GM19035 (cell line): ENCODE results near the gene MRPL36.
"Not testable (repeated sequence)": the region's sequence is repeated elsewhere in the genome, so short reads cannot be mapped to it uniquely, and the experiment has no call there.

ENCODE experiments used
- ATAC-seq: cut with Tn5 transposase; IDR thresholded peaks from one replicate; pipeline ENCODE4 v1.9.1; 2021; ENCODE audit not compliant: unreplicated experiment

Gene MRPL36

DNA sequence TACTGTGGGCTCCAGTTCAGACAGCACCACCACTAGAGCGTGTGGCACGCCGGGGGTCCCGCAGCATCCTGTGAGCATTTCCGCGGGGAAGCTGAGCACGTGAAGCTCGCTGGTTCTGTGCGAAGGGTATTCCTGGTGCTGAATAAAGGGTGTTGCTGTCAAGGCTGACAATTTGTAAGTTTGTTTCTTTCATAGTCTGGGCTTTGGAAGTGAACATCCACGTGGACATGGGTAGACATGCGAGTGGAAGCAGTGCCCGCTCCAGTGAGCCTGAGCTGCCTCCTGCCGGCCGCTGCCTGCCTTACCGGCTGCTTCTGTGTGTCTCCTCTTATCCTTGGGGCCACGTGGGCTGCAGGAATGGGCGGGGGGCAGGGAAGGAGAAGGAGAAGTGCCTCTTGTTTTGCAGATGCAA lies 16.2 kb upstream of the MRPL36 start:
- no peak for ATAC-seq

DNA sequence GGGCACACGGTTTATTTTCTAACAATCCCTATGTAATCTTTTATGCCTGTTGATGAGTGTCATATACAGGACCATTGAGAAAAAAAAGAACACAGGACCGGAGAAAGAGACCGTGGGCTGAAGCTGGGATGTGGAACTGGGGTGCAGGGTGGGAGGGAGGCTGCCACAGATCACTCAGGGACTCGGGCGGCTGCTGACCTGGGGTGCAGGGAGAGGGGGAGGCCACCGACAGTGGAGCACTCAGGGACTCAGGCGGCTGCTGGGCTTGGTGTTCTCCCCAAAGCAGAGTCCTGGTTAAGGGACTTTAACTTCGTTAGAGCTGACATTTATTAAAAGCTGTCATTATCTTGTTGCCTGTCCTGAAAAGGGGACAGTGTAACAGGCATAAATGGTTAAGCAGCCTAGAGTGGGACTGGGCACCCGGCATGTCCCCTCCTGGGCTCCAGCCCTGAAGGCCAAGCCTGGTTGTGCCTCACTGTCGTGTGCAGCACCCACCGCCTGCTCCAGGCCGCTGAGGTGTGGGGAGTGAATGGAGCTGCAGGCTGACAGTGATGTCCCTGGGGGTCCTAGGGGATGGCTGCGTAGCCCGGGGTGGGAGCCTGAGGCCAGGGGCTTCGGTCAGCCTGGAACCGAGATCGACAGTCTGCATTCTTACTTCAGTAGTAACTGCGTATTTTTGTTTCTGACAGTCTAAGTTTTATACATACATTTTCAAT lies 15.6 kb upstream of the MRPL36 start:
- no peak for ATAC-seq

DNA sequence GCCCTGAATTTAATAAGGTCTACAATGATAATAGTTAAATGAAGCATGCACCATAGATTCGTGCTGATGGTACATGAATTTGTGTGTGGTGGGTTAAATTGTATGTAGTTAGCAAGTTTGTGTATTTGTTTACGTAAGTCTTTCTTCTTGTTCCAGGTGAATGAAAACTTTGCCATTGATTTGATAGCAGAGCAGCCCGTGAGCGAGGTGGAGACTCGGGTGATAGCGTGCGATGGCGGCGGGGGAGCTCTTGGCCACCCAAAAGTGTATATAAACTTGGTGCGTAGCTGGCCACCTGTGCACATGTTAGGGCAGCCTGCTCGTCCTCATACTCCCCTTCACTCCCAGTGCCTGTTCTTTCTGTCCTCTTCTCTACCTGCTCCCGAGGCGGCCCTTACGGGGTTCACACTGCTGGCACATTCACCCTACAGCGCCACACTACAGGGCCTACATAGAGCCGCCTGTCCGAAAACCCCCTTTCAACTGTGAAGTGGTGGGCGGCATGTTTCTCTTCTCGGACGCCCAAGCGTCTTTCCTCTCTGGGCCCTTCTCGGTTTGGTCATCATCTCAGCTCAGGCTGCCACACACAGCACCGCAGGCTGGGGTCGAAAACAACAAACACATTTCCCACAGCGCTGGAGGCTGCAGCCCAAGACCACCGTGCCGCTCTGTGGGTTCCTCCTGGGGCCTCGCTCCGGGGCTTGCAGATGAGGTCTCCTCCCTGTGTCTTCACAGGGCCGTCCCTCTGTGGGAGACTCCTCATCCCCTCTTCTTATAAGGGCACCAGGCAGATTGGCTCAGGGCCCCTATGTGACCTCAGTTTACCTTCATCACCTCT lies 14.8 kb upstream of the MRPL36 start:
- no peak for ATAC-seq

DNA sequence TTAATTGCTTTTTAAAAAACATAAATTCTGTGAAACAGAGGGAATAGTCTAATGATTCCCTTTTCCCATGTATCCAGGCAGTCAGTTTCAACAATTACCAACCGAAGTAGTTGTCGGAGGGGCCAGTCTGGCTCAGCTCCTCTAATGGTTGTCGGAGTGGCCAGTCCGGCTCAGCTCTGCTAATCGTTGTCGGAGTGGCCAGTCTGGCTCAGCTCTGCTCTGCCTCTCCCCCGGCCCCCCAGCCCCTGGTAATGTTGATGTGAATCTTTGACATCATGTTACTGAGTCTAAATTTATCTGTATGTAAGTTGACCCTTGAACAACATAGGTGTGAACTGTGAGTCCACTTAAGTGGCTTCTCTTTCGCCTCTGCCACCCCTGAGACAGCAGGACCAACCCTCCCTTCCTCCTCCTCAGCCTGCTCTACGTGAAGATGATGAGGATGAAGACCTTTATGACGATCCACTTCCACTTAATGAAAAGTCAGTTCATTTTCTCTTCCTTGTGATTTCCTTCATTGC lies 11.0 kb upstream of the MRPL36 start:
- no peak for ATAC-seq

DNA sequence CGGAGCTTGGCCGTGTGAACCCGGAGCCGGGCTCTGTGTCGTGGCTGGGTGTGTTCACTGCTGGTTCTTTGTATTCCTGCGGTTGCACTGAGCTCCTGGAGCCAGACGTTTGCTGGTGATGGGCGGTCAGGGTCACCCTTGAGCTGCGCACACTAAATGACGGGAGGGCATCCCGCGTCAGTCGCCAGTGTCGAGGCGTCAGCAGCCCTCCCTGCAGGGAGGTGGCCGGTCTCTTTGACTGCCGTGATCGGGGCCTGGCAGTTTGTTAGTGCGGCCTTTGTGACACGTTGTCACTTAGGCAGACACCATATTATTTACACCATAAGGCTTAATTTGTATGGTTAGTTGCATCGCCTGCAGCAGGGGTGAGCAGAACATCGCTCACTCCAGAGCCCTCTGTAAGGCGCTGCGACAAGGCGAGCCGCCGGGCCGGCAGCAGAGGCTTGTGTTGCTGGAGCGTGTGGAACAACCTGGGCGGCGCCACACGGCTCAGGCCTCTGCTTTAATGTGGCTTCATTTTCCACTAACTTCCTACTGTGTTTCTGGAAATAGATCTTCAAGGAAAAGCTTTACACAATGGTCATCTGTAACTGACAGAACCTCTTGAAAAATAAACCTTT lies 9.9 kb upstream of the MRPL36 start:
- ATAC-seq, result no peak

DNA sequence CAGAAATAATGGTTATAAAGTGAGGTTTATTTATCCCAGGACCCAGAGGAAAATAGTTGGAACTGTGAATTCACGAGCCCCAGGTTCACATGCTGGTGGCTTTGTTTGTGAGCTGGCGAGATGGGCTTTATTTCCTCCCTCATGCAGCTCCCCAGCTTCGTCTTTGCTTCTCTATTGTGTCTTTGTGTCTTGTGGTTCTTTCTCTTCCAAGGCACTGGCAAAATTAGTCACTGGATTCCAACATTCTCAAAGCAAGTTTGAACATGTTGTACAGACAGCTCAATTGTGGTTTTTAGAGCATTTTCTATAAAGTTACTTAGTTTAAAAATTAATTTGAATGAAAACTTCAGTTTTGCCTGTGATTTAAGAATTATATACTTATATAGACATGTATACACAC lies 8.8 kb upstream of the MRPL36 start:
- ATAC-seq, result no peak

DNA sequence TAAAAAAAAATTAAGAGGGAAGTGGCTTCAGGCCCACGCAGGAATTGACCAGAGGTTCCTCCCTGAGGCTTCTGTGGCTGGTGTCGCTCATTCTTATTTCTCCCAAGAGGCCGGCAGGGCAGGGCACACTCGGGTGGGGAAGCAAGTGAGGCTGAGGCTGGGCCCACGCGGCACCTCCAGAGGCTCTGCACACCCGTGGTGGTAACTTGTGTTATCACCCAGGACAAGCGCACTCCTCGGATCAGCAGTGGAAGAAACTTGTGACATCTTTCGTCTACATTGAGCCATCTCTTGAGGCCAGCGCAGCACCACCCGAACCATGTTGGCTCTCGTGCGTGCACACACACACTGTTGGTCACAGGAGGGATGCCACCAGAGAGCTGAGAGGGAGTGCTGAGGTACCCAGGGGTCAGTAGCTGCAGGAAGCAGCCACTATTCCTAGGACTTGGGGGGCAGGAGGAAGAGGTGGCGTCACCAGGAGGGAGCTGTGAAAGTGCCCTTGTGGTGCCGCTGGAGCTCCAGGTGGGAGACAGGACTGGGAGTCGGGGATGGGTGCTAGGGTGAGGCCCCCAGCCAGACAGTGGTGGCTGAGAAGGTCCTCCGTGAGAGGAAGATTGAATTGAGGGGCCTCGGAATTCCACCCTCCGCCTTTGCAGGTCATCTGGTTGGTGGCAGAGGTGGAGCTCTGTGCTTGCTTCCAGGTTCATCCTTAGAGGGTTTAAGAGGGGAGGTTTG lies 8.0 kb upstream of the MRPL36 start:
- ATAC-seq, result no peak

DNA sequence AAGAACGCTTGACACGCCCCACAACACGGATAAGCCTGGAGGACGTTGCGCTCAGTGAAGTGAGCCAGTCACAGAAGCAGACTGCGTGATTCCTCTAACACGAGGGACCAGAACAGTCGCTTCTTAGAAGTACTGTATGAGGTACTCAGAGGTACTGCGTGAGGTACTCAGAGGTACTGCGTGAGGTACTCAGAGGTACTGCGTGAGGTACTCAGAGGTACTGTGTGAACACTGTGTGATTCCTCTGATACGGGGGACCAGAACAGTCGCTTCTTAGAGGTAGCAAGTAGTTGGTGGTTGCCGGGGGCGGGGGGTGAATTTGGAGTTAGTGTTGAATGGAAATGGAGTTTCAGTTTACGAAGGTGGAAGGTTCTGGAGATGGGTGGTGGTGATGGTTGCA lies 7.3 kb upstream of the MRPL36 start:
- no peak for ATAC-seq

DNA sequence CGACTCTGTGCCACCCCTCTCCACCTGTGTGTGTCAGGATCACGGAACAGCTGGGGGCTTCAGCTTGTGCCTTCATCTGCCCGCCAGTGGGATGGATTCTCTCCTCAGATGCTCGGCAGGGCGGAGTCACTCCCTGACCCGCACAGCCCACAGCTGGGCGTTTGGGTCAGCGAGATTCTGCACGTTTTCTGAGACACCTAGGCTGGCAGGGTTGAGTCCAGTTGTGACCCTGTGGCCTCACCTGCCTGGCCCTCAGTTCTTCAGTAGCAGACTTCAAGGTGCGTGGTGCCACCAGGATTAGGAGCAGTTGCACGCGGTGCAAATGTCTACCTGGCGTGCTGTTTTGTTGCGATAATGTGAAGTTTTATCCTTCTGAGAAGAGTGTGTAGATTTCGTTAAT lies 6.6 kb upstream of the MRPL36 start:
- no peak for ATAC-seq

DNA sequence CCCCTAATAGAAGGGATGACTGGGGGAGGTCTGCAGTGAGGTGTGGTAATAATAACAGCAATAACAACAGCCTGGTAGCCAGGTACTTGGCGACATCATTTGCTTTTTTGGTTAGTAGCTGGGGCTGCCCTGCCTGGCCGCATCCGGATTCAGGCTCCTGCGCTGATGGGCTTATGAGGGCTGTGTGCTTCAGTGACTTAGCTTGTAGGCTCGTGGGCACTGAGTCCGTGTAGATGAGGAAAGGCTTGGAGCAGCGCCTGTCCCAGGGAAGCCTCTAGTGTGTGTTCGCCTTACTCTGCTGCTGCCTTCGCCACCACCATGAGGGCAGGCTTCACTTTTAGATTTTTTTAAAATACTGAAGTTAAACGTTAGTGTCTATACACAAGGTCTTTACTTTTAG lies 6.1 kb upstream of the MRPL36 start:
- no peak for ATAC-seq

DNA sequence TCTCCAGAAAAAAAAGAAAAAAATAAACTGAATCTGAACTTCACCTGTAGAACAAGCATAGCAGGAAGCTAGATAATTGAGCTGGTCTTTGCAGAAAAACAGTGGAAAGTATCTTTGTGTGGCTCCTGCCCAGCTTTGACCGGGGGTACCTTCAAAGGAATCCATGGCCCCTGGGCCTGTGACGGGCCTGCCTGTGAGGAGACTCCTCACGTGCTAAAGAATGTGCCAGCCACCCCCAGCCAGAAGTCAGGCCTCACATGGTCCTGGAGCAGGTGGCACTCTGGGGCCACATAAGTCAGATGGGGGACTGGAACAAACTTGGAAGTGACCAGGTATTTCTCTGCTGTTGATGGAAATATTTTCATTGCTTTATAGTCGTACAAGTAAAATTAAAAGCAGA lies 5.7 kb upstream of the MRPL36 start:
- ATAC-seq, result no peak

DNA sequence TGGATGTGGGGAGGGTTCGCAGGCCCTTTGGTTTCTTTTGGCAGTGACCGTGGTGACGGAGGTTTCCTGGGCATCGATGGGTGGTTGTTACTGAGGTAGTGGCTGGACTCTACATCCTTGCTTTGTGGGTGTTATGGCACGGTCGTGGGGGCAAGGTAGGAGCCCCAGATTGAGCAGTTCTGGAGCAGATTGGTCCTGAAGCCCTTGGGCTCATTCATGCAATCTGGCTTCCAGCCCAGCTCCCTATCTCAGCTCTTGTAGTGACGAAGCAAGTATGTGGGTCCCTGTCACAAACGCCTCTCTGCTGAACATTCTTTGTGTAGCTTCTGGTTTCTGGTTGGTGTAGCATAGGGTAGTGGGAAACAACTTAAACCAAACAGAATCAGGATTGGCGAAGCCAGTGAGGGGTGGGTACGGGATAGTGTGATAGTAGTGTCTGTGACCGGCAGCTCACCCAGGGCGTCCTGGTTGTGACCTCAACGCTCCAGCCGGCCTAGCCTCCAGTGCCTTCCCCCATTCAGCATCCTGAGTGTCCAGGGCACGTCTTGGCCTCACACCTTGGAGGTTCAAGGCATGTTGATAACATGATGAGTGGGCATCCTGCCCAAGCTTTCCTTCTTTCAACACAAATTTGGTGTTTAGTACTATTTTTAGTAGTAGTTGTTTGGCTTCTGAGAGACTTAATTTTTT lies 4.5 kb upstream of the MRPL36 start:
- no peak for ATAC-seq

DNA sequence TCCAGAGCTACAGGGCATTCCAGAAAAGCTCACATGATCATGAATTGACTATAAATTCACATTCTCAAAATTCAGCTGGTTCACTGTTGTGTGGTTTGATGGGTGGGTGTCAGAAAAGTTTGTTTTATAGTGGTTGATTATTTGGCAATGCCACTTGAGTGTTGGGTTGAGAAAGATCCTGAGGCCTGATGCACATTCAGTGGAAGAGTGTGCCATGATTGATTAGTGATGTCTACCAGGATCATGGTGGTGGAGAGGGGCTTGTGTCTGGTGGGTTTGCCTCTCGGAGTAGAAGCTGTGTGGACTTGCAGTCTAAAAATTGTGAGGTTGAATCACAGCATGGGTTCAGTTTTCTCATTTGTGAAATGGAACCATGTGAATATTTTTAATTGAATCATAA lies 3.6 kb upstream of the MRPL36 start:
- ATAC-seq, result no peak

DNA sequence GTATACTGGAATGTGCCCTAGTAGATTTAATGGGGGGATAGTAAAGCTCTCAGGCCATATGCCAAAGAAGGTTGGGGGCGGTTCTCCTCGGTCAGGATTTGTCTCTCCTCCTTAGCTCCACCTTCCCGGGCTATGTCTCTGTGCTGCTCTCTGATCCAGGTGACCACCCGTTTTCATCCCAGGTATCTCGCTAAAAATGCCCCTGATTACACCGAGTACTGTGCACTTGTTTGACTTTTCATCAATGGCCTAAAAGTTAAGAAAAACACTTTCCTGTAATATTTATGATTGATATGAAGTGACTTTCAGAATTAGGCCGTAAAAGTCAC lies 2.3 kb upstream of the MRPL36 start:
- no peak for ATAC-seq

DNA sequence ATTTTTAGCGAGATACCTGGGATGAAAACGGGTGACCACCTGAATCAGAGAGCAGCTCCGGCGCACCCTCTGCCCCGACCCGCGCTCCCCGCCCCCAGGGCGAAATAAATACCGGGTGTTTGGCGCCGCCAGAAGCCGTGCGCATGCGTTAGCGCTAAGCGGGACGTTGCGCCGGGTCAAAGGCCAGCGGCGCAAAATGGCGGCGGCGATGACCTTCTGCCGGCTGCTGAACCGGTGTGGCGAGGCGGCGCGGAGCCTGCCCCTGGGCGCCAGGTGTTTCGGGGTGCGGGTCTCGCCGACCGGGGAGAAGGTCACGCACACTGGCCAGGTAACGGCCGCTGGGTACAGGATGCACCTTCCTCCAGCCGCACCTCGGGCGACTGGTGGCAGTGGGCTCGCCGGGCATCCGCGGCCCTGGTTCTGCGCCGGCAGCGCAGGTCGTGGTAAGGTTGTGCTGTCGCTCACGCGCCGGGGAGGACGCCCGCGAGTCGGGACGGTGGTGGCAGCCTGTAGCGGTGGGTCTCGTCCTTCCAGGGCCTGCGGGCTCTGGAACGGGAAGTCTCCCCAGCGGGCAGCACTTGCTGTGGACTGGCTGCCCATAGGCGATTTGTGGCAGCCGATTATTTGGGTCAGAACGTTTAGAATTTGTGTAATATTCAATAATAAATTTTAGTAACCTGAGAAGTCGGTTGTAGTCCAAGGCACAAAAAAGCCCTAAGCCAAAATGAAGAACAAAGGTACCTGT lies 1.8 kb upstream of the MRPL36 start, which contains the start of gene NDUFS6:
NDUFS6 (plus strand) TSS at position 186 of the 745 bp plus-strand sequence; CDS start at position 197, 11 bp downstream.
- peak; percentile 57 for ATAC-seq

DNA sequence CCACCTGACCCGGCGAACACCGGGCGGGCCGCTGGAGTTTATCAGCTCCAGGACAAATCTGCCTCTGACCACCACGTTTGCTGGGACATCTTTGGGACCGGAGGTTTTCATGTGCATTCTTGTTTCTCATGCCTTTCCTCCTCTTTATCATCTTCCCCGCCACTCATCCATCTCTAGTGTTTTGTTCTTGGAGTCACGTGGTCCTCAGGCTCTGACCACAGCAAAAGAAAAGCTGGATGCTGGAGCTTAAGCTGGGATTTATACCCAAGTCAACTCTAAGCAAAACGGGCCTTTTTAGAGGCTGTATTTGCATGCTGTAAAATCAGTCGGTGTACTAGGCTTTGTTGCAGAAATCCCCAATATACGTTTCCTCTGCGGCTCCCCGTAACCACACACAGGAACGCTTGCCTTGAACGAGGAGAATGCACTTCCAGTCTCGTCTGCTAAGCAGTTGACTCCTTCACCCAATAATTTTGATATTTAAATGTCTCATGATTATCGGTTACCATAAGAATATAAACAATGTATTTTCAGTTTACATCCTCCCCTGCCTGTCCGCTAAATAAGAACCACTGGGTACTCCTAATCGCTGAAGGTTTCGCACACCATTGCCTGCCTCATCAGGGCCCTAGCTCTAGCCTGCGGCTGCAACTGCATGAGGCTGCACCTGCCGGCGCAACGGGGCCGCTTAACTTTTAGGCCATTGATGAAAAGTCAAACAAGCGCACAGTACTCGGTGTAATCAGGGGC lies 1.0 kb upstream of the MRPL36 start:
- peak; percentile 41 for ATAC-seq

DNA sequence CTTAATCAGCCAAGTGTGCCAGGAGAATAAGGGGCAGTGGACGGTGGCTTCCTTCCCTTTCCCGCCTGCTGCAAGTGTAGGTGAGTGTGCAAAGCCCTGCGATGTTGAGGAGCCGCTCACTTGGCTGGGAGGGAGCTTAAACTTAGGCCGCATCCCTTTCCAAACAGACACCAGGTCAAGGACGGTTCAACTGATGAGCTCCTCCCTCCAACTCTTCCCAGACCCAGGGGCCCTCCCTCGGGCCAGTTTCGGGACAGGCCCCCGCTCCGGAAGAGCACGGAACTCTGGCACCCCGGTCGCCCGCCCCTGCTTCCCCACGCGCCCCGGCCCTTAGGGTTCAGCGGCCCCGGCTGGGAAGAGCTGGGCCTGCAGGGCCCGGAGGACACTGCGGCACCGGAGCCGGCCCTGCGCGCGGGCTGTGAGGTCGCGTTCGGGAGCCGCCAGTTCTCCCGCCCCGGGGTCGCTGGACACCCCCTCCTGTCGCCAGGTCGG lies 481 bp downstream of the MRPL36 start:
- ATAC-seq, result peak; percentile 18

DNA sequence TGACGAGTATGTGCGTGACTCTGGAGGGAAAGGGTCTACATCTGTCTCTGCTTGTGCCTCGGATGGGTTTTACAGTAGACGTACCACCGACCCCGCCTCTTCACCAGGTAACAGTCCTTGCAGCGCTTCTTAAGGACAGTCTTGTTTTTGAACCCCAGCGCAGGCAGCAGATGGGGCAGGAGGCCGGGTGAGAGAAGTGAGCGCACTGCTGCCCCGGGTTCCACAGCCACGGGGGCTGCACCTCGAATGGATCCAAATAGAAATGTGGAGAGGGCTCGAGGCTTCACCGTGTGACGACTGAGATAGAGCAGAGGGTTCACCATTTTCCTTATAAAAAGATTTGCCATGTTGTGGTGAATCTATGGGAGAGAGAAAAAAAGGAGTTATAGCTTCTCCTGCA lies 1.0 kb downstream of the MRPL36 start:
- ATAC-seq, result not testable (repeated sequence)

DNA sequence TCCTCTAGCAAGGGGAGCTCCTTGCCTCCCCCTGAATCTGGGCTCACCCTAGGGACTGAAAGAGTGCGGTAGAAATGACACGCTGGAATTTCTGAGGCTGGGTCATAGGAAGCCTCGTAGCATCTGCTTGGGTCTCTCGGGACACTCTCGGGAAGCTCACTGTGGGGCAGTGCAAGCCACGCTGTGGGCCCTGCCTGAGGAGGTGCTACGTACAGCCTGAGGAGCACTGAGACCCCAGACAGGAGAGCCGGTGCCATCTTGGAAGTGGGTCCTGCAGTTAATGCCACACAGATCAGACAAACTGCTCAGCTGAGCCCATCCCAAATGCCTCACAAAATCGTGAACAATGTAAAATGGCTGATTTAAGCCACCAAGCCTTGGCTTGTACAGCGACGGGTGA lies 1.8 kb downstream of the MRPL36 start:
- no peak for ATAC-seq
